ENCODE measurements around the gene TRIM13.
"Not testable (repeated sequence)": the region's sequence is repeated elsewhere in the genome, so short reads cannot be mapped to it uniquely, and the experiment has no call there.

The TRIM13 gene

GRCh38 chr13:49996951-49997895 is at the start of gene TRIM13:
Gene TRIM13, plus strand, starts transcription at chr13:49997042. Its CDS starts 14,899 bp downstream, at chr13:50011941.
- peak; percentile 79 for TF ChIP-seq CTCF (IDR thresholded peaks at IDR 0.05; ENCODE audit: borderline replicate concordance, insufficient read depth, low read depth, low read length)
- H3K4me3 ChIP-seq (ENCODE audit: low read depth, low read length) = peak within 1 kb of the TSS; percentile 91

- not testable (repeated sequence) for H3K4me3 ChIP-seq (ENCODE audit: low read depth, low read length)
These were observed 48.0 kb upstream of the TRIM13 start for GRCh38 chr13:49948777-49949270.

- H3K4me3 ChIP-seq (ENCODE audit: low read depth, low read length) = no peak overlapping the region
- no peak for TF ChIP-seq CTCF (IDR thresholded peaks at IDR 0.05; ENCODE audit: borderline replicate concordance, insufficient read depth, low read depth, low read length)
These were observed 44.9 kb upstream of the TRIM13 start for GRCh38 chr13:49951754-49952535.

GRCh38 chr13:49953560-49953959 is 43.3 kb upstream of the TRIM13 start:
- no peak overlapping the region for H3K4me3 ChIP-seq (ENCODE audit: low read depth, low read length)
- TF ChIP-seq CTCF (IDR thresholded peaks at IDR 0.05; ENCODE audit: borderline replicate concordance, insufficient read depth, low read depth, low read length) = no peak

GRCh38 chr13:49954674-49955455 is 42.0 kb upstream of the TRIM13 start:
- TF ChIP-seq CTCF (IDR thresholded peaks at IDR 0.05; ENCODE audit: borderline replicate concordance, insufficient read depth, low read depth, low read length) = no peak
- H3K4me3 ChIP-seq (ENCODE audit: low read depth, low read length) = no peak overlapping the region

GRCh38 chr13:49956131-49956530 is 40.7 kb upstream of the TRIM13 start:
- H3K4me3 ChIP-seq (ENCODE audit: low read depth, low read length) = no peak overlapping the region
- no peak for TF ChIP-seq CTCF (IDR thresholded peaks at IDR 0.05; ENCODE audit: borderline replicate concordance, insufficient read depth, low read depth, low read length)

GRCh38 chr13:49958321-49958720 is 38.5 kb upstream of the TRIM13 start:
- no peak for TF ChIP-seq CTCF (IDR thresholded peaks at IDR 0.05; ENCODE audit: borderline replicate concordance, insufficient read depth, low read depth, low read length)

More at GRCh38 chr13:49958321-49958720, 38.5 kb upstream of the TRIM13 start:
- no peak overlapping the region for H3K4me3 ChIP-seq (ENCODE audit: low read depth, low read length)
